Neural cell (in vitro differentiated cells): ENCODE measurements around the gene PARP8.

Experiments
- POLR2AphosphoS5 ChIP-seq: IDR thresholded peaks from 2 replicates; pipeline ENCODE4 v1.6.1; 2012
- SMC3 ChIP-seq: fragments of 450-650 bp; conservative IDR thresholded peaks from 2 replicates; pipeline ENCODE4 v1.6.1; 2014; ENCODE audit warnings: antibody characterized with exemption, mild to moderate bottlenecking, moderate library complexity; ENCODE audit not compliant: poor library complexity
- TAF1 ChIP-seq: IDR thresholded peaks from 2 replicates; pipeline ENCODE4 v1.6.1; 2012; ENCODE audit warnings: low read depth
- TF ChIP-seq, protein P1 (sequence below): fragments of 450-650 bp; IDR thresholded peaks from 2 replicates; pipeline ENCODE4 v1.5.1; 2014; ENCODE audit warnings: antibody characterized with exemption, mild to moderate bottlenecking, moderate library complexity; ENCODE audit not compliant: poor library complexity, severe bottlenecking
- TF ChIP-seq, protein P2 (sequence below): IDR thresholded peaks from 2 replicates; pipeline ENCODE4 v1.6.1; 2012; ENCODE audit warnings: borderline replicate concordance

DNA sequence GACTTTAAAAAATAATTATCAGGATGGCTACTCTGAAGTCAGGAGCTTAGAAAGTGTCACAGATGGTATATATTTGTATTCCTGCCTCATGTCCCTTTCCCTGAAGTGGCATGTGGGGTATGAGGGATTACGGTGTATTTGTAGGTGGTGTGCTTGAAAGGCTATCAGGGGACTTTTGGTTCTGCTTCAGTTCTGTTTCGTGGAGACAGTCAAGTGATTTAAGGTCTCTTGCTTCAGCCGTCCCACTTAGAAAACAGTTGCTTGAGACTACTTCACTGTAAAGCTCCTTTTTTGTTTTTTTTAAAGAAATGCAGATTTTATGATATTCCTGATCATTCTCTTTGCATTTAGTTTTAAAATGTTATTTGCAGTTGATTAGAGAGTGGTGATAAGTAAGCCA is 18.3 kb downstream of the PARP8 start:
- TF ChIP-seq SMC3, result no peak
- TF ChIP-seq, protein P1, sequence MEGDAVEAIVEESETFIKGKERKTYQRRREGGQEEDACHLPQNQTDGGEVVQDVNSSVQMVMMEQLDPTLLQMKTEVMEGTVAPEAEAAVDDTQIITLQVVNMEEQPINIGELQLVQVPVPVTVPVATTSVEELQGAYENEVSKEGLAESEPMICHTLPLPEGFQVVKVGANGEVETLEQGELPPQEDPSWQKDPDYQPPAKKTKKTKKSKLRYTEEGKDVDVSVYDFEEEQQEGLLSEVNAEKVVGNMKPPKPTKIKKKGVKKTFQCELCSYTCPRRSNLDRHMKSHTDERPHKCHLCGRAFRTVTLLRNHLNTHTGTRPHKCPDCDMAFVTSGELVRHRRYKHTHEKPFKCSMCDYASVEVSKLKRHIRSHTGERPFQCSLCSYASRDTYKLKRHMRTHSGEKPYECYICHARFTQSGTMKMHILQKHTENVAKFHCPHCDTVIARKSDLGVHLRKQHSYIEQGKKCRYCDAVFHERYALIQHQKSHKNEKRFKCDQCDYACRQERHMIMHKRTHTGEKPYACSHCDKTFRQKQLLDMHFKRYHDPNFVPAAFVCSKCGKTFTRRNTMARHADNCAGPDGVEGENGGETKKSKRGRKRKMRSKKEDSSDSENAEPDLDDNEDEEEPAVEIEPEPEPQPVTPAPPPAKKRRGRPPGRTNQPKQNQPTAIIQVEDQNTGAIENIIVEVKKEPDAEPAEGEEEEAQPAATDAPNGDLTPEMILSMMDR, result no peak
- TF ChIP-seq, protein P2, sequence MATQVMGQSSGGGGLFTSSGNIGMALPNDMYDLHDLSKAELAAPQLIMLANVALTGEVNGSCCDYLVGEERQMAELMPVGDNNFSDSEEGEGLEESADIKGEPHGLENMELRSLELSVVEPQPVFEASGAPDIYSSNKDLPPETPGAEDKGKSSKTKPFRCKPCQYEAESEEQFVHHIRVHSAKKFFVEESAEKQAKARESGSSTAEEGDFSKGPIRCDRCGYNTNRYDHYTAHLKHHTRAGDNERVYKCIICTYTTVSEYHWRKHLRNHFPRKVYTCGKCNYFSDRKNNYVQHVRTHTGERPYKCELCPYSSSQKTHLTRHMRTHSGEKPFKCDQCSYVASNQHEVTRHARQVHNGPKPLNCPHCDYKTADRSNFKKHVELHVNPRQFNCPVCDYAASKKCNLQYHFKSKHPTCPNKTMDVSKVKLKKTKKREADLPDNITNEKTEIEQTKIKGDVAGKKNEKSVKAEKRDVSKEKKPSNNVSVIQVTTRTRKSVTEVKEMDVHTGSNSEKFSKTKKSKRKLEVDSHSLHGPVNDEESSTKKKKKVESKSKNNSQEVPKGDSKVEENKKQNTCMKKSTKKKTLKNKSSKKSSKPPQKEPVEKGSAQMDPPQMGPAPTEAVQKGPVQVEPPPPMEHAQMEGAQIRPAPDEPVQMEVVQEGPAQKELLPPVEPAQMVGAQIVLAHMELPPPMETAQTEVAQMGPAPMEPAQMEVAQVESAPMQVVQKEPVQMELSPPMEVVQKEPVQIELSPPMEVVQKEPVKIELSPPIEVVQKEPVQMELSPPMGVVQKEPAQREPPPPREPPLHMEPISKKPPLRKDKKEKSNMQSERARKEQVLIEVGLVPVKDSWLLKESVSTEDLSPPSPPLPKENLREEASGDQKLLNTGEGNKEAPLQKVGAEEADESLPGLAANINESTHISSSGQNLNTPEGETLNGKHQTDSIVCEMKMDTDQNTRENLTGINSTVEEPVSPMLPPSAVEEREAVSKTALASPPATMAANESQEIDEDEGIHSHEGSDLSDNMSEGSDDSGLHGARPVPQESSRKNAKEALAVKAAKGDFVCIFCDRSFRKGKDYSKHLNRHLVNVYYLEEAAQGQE, result no peak
- TF ChIP-seq TAF1, result no peak
- TF ChIP-seq POLR2AphosphoS5, result no peak
